ENCODE data around the gene PPP2R3C. TPM values are rescaled to one million over a fixed set of nuclear protein-coding genes. Genes with fewer than 3 reads are reported as not detected.

The PPP2R3C gene
- total RNA-seq, 1 donor from 2014 or later = 58.1 TPM

Other genes starting within 250 kb of the PPP2R3C start
- 89.7 TPM in 2 replicates for gene BAZ1A, start 246.6 kb downstream of the PPP2R3C start, total RNA-seq
- 73.6 and 73.8 TPM in 2 replicates for gene SRP54, start 139.0 kb downstream of the PPP2R3C start, total RNA-seq
- 37.9 and 41.6 TPM in 2 replicates for gene FAM177A1, start 75.7 kb downstream of the PPP2R3C start, total RNA-seq
- gene PRORP, start 562 bp upstream of the PPP2R3C start, total RNA-seq = 35.6 and 41.1 TPM in 2 replicates
- 501 and 522 TPM in 2 replicates for gene PSMA6, start 170.4 kb upstream of the PPP2R3C start, total RNA-seq